ENCODE data around the gene PRAMEF27.
"Not testable (repeated sequence)": the region's sequence is repeated elsewhere in the genome, so short reads cannot be mapped to it uniquely, and the experiment has no call there.

The PRAMEF27 gene

GRCh38 chr1:13056475-13056874 lies at the start of gene PRAMEF27:
TSS of gene PRAMEF27 (minus strand) at chr1:13056575. CDS start at chr1:13053659, 2,916 bp downstream.
- DNase-seq, result not testable (repeated sequence)

- not testable (repeated sequence) for DNase-seq
These were observed 14.1 kb upstream of the PRAMEF27 start, which contains the start of gene PRAMEF25 for GRCh38 chr1:13070474-13070873. TSS of gene PRAMEF25 (plus strand) at chr1:13070774. CDS start at chr1:13073694, 2,920 bp downstream.

- DNase-seq, result not testable (repeated sequence)
These were observed 36.5 kb downstream of the PRAMEF27 start for GRCh38 chr1:13019846-13020245.

- not testable (repeated sequence) for DNase-seq
These were observed 44.4 kb downstream of the PRAMEF27 start for GRCh38 chr1:13011932-13012331.

GRCh38 chr1:13009348-13009747 lies 47.0 kb downstream of the PRAMEF27 start:
- not testable (repeated sequence) for DNase-seq

- not testable (repeated sequence) for DNase-seq
These were observed 50.6 kb downstream of the PRAMEF27 start for GRCh38 chr1:13005732-13006131.
